GM12878 (cell line): Measurements from ENCODE around the gene GEMIN8. TPM values are rescaled to one million over a fixed set of nuclear protein-coding genes. Genes with fewer than 3 reads are reported as not detected.

ENCODE experiments used
- ATAC-seq: fragments of 200-7000 bp; cut with Tn5 transposase; 3 replicates; pipeline ENCODE4 v1.9.1; 2020; ENCODE audit warnings: mild to moderate bottlenecking, moderate library complexity
- BruUV-seq: library from RNA; stranded (reverse); fragments of 400-500 nt; replicated peaks from 2 replicates; lab custom pipeline; 2021; lab: Mats Ljungman, UMichigan
- CTCF ChIA-PET: fragments of 300-600 bp; sonication (Branson Sonifier 250); formaldehyde crosslinking; extraction: SDS; loops from one replicate; lab custom pipeline; 2021; ENCODE audit warnings: inconsistent platforms; lab: Yijun Ruan, JAX
- POLR2A ChIA-PET: fragments of 350-600 bp; formaldehyde crosslinking; extraction: SDS; loops from one replicate; lab custom pipeline; 2021; ENCODE audit warnings: inconsistent platforms; lab: Charles Lee
- RAD21 ChIA-PET: fragments of 300-600 bp; sonication (Branson Sonifier 250); formaldehyde crosslinking; loops from one replicate; lab custom pipeline; 2023; ENCODE audit warnings: antibody characterized with exemption; ENCODE audit not compliant: unreplicated experiment; lab: Charles Lee
- SMC1A ChIA-PET: fragments of 300-600 bp; sonication (Branson Sonifier 250); formaldehyde crosslinking; loops from one replicate; lab custom pipeline; 2023; ENCODE audit not compliant: unreplicated experiment, uncharacterized antibody; lab: Charles Lee
- DNase-seq: peaks from one replicate; pipeline ENCODE4 v3.0.0-alpha.2; 2011; ENCODE audit warnings: low read depth, low spot score
- FAIRE-seq: peaks from 3 replicates; lab custom pipeline; 2011; peaks lifted over from hg19 to GRCh38; lab: Jason Lieb, UNC
- H2AFZ ChIP-seq: 2 replicates; pipeline ENCODE4 v1.6.0; 2011; ENCODE audit warnings: low read depth, low read length, control low read depth; ENCODE audit not compliant: control insufficient read depth
- H3K27ac ChIP-seq: 2 replicates; pipeline ENCODE4 v1.5.1; 2011; ENCODE audit warnings: control low read depth; ENCODE audit not compliant: control insufficient read depth, insufficient read depth
- H3K27me3 ChIP-seq, 2 experiments: replicated peaks in 1 of 2; 2 replicates each; pipeline versions ENCODE4 v1.6.0 to v1.6.1; 2011; ENCODE audit warnings: low read length in 1 of 2; ENCODE audit not compliant: control insufficient read depth in 2 of 2, insufficient read depth in 2 of 2
- H3K36me3 ChIP-seq, 2 experiments: 2 replicates each; pipeline ENCODE4 v1.5.1; 2011; ENCODE audit warnings: low read length in 1 of 2; ENCODE audit not compliant: control insufficient read depth in 2 of 2, insufficient read depth in 2 of 2
- H3K4me1 ChIP-seq: 2 replicates; pipeline ENCODE4 v1.6.1; 2011; ENCODE audit warnings: mild to moderate bottlenecking, low read length, moderate library complexity, mixed read lengths; ENCODE audit not compliant: control insufficient read depth, insufficient read depth
- H3K4me2 ChIP-seq: 2 replicates; pipeline ENCODE4 v1.6.0; 2011; ENCODE audit warnings: control low read depth; ENCODE audit not compliant: control insufficient read depth, insufficient read depth
- H3K4me3 ChIP-seq: fragments of 200-600 bp; sonication (generic); 2 replicates; pipeline ENCODE4 v1.5.1; 2016
- H3K79me2 ChIP-seq: 2 replicates; pipeline ENCODE4 v1.6.0; 2011; ENCODE audit warnings: low read length; ENCODE audit not compliant: control insufficient read depth, insufficient read depth
- H3K9ac ChIP-seq: 2 replicates; pipeline ENCODE4 v1.8.0; 2011; ENCODE audit warnings: low read length, control low read depth, mixed read lengths; ENCODE audit not compliant: control insufficient read depth, insufficient read depth
- H3K9me3 ChIP-seq: replicated peaks from 3 replicates; pipeline ENCODE4 v1.5.1; 2011; ENCODE audit warnings: mild to moderate bottlenecking, low read length; ENCODE audit not compliant: control insufficient read depth, insufficient read depth
- H4K20me1 ChIP-seq: 2 replicates; pipeline ENCODE4 v1.6.0; 2011; ENCODE audit not compliant: control insufficient read depth, insufficient read depth
- BACH1 ChIP-seq: fragments of 450-650 bp; IDR thresholded peaks from 2 replicates; pipeline ENCODE4 v1.6.1; 2017; ENCODE audit warnings: mild to moderate bottlenecking, borderline replicate concordance
- CBX5 ChIP-seq: sonication (generic); IDR thresholded peaks from 2 replicates; pipeline ENCODE4 v1.6.1; 2016; ENCODE audit warnings: low read depth, moderate library complexity, mild to moderate bottlenecking, inconsistent platforms
- CEBPB ChIP-seq, 2 experiments: fragments of 150-350 bp in 1 of 2; IDR thresholded peaks; 2 replicates each; pipeline ENCODE4 v1.6.1; 2012 to 2014; ENCODE audit warnings: low read depth in 2 of 2, low read length in 2 of 2, borderline replicate concordance in 1 of 2, inconsistent platforms in 1 of 2
- CTCF ChIP-seq, 3 experiments: IDR thresholded peaks in 2 of 3; conservative IDR thresholded peaks in 1 of 3; 2 replicates each; pipeline ENCODE4 v1.5.1; 2011; ENCODE audit warnings: low read depth in 3 of 3, low read length in 3 of 3, mild to moderate bottlenecking in 3 of 3, control low read depth in 2 of 3, moderate library complexity in 2 of 3, inconsistent platforms in 1 of 3, mixed read lengths in 1 of 3; ENCODE audit not compliant: control insufficient read depth in 2 of 3, insufficient read depth in 1 of 3; ENCODE audit errors: extremely low read depth in 1 of 3
- ELK1 ChIP-seq: IDR thresholded peaks from 2 replicates; pipeline ENCODE4 v1.6.1; 2012; ENCODE audit warnings: low read depth, low read length, improper control_type of control experiment
- PML ChIP-seq: IDR thresholded peaks from 2 replicates; pipeline ENCODE4 v1.6.1; 2012; ENCODE audit warnings: low read length, inconsistent platforms
- TCF7 ChIP-seq: IDR thresholded peaks from 2 replicates; pipeline ENCODE4 v1.6.1; 2014; ENCODE audit warnings: antibody characterized with exemption, borderline replicate concordance
- ZNF687 ChIP-seq: fragments of 450-650 bp; IDR thresholded peaks from 2 replicates; pipeline ENCODE4 v1.6.1; 2017; ENCODE audit warnings: mild to moderate bottlenecking, moderate library complexity
- WGBS: methylation state at CpG from one replicate; pipeline ENCODE4 v1.1.6; 2016; ENCODE audit warnings: low lambda C conversion rate; ENCODE audit not compliant: insufficient replicate concordance, insufficient coverage; ENCODE audit errors: missing lambda C conversion rate; 5-methylcytosine and 5-hydroxymethylcytosine counted together
- in situ Hi-C: fragments of 300-500 bp; cut with MboI; formaldehyde crosslinking; loops from 9 replicates; pipeline ENCODE4 v1.14.3; 2018; ENCODE audit warnings: mixed read lengths
- intact Hi-C: fragments of 100-400 bp; cut with micrococcal nuclease; formaldehyde crosslinking; loops from one replicate; pipeline ENCODE4 v1.14.2; 2022; ENCODE audit not compliant: unreplicated experiment
- polyA plus RNA-seq, 11 experiments: library from polyadenylated mRNA; depleted of rRNA in 4 of 11; unstranded in 6 of 11; stranded (reverse) in 5 of 11; fragments of >200 nt; fragmentation: Nextera tagmentation in 4 of 11; fragmentation: Illumina TruSeq in 1 of 11; extraction: Ambion mirVana in 4 of 11; extraction: Trizol in 1 of 11; gene quantifications; 1 replicate in 1 of 11; 2 replicates in 10 of 11; pipeline versions ENCODE4 v1.2.1 to v1.2.3, GENCODE V29; 2011 to 2016; ENCODE audit warnings: inconsistent platforms in 2 of 11, missing spikeins in 2 of 11, low read depth in 1 of 11
- total RNA-seq, 4 experiments: library from RNA; depleted of rRNA in 3 of 4; stranded (reverse); fragments of >200 nt in 3 of 4; fragmentation: Illumina TruSeq in 1 of 4; extraction: Trizol in 1 of 4; gene quantifications; 2 replicates each; pipeline versions ENCODE4 v1.2.1 to v1.2.3, GENCODE V29; 2013 to 2021

The GEMIN8 gene
- total and polyA plus RNA-seq, 10 of the 15 experiments (the other 5 are each of a cell fraction or from before 2014, with no cell fraction given) = 18.4 to 87.0 (median 27.7) TPM

- peak; percentile 48 to 81 (median 61); a peak in 5 of 6 replicates for TF ChIP-seq CTCF (IDR thresholded peaks at IDR 0.05 in 2 of 3, conservative IDR thresholded peaks at IDR 0.05 in 1 of 3; ENCODE audit: control insufficient read depth in 2 of 3, extremely low read depth in 1 of 3, insufficient read depth in 1 of 3, low read depth in 3 of 3, low read length in 3 of 3)
These were observed 9.7 kb upstream of the GEMIN8 start (continued) for GRCh38 chrX:14039344-14039743.

- no peak overlapping the region for H3K9ac ChIP-seq
- DNase-seq = no peak
- H3K9me3 ChIP-seq = no peaks in the 10 kb centered on the region
- FAIRE-seq = no peak
- no peak overlapping the region for H3K4me3 ChIP-seq
- no TSS peak for BruUV-seq
- H4K20me1 ChIP-seq = no peaks in the 10 kb centered on the region
- no peak overlapping the region for H3K27ac ChIP-seq
- peak; percentile 49 for ATAC-seq
- in situ Hi-C loops = loop anchor here (10.0 kb wide), 1 partner anchor 1106 kb away; no protein-coding TSS in a partner anchor
- ChIA-PET CTCF (interaction anchor here (0.7 to 2.7 kb wide), 19 partner anchors 9 to 1294 kb away, joined by 3 to 16 read pairs (median 3); partner anchors contain the start of gene GEMIN8), SMC1A (interaction anchor here (0.7 to 1.7 kb wide), 8 partner anchors 10 to 1203 kb away, joined by 3 to 6 read pairs (median 4); no protein-coding TSS in a partner anchor), POLR2A (no interaction called here), RAD21 (interaction anchor here (0.6 to 1.5 kb wide), 5 partner anchors 59 to 1429 kb away, joined by 3 to 6 read pairs (median 3); partner anchors contain the start of gene GLRA2)
- H3K4me1 ChIP-seq = no peaks in the 10 kb centered on the region
- intact Hi-C loops = loop anchor here (1.0 to 5.0 kb wide), 4 partner anchors 490 to 1429 kb away; no protein-coding TSS in a partner anchor
- WGBS = 45% methylated on average over 3 of the region's 3 CpGs
- TF ChIP-seq CEBPB (IDR thresholded peaks at IDR 0.05; ENCODE audit: borderline replicate concordance in 1 of 2, low read depth in 2 of 2, low read length in 2 of 2) = no peak
- TF ChIP-seq ZNF687 = no peak
- no peak for TF ChIP-seq TCF7
- no peak for TF ChIP-seq CBX5
- TF ChIP-seq PML = no peak
- TF ChIP-seq ELK1 = no peak
- no peak for TF ChIP-seq BACH1
- H3K79me2 ChIP-seq = no peaks in the 10 kb centered on the region
- no peak overlapping the region for H2AFZ ChIP-seq
- H3K4me2 ChIP-seq = no peak overlapping the region
- H3K27me3 ChIP-seq = peaks cover 0 to 2% of the 10 kb centered on the region in 2 experiments; a peak in 1 of 4 replicates
- no peaks in the 10 kb centered on the region for H3K36me3 ChIP-seq
These were observed 8.8 kb upstream of the GEMIN8 start for GRCh38 chrX:14038375-14039085.
